HG03103 (cell line): Measurements from ENCODE around the gene FFAR1.
"Not testable (repeated sequence)": the region's sequence is repeated elsewhere in the genome, so short reads cannot be mapped to it uniquely, and the experiment has no call there.

Experiments used
- ATAC-seq: cut with Tn5 transposase; IDR thresholded peaks from one replicate; pipeline ENCODE4 v1.9.1; 2021; ENCODE audit warnings: low read depth; ENCODE audit not compliant: unreplicated experiment

FFAR1 gene

DNA sequence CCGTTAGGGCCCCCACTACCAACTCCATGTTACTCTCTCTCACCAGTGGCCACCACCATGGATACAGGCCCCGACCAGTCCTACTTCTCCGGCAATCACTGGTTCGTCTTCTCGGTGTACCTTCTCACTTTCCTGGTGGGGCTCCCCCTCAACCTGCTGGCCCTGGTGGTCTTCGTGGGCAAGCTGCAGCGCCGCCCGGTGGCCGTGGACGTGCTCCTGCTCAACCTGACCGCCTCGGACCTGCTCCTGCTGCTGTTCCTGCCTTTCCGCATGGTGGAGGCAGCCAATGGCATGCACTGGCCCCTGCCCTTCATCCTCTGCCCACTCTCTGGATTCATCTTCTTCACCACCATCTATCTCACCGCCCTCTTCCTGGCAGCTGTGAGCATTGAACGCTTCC lies 11.1 kb downstream of the FFAR1 start:
- ATAC-seq, result not testable (repeated sequence)

DNA sequence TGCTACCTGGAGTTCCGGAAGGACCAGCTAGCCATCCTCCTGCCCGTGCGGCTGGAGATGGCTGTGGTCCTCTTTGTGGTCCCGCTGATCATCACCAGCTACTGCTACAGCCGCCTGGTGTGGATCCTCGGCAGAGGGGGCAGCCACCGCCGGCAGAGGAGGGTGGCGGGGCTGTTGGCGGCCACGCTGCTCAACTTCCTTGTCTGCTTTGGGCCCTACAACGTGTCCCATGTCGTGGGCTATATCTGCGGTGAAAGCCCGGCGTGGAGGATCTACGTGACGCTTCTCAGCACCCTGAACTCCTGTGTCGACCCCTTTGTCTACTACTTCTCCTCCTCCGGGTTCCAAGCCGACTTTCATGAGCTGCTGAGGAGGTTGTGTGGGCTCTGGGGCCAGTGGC lies 11.7 kb downstream of the FFAR1 start:
- ATAC-seq, result not testable (repeated sequence)

DNA sequence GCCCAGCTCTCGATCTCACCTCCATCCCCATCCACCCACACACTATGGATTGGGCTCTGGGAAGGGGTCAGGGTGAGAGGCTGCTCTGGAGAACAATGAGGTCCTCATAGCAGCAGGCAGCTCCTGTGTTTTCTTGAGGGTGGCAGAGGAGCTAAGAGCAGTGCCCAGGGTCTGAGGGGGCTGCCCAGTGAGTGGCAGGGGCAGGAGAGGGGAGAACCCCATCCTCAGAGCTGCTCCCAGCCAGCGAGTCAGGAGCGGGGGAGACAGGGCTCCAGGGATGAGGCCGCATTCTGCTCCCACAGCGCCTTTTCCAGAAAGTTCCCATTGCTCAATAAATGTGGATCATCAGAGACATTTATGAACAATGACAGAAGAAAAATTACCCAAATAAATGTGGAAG lies 12.4 kb downstream of the FFAR1 start:
- not testable (repeated sequence) for ATAC-seq

- ATAC-seq, result no peak
These were observed 13.2 kb downstream of the FFAR1 start for GRCh38 chr19:35360880-35361420.

GRCh38 chr19:35362261-35363000 lies 14.7 kb downstream of the FFAR1 start:
- ATAC-seq, result no peak

DNA sequence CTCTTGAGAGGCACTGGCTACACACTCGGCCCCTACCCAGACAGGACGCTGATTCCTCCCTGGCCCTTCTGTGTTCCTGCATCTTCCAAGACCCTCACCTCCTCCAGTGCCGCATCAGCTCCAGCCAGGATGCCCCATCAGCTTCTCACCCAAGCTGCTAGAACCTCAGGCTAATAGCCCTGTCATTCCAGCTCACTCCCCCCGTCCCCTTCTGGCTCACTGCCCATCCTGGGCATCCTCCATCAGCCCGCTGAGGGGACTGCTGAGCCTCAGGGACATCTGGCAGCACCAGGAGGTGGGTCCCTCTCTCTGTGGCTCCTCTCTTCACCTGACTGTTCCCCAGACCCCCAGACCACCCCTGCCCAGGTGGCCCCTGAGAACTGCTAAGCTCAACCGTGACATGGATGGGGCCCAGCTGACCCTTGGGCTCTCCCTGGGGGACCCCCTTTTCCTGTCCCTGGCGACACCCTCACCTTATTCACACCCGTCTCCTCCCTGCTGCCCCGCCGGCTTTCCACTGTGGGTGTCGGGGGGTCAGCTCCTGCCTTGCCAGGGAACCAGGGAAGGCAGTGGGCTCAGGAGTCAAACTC lies 15.4 kb downstream of the FFAR1 start:
- ATAC-seq, result no peak

DNA sequence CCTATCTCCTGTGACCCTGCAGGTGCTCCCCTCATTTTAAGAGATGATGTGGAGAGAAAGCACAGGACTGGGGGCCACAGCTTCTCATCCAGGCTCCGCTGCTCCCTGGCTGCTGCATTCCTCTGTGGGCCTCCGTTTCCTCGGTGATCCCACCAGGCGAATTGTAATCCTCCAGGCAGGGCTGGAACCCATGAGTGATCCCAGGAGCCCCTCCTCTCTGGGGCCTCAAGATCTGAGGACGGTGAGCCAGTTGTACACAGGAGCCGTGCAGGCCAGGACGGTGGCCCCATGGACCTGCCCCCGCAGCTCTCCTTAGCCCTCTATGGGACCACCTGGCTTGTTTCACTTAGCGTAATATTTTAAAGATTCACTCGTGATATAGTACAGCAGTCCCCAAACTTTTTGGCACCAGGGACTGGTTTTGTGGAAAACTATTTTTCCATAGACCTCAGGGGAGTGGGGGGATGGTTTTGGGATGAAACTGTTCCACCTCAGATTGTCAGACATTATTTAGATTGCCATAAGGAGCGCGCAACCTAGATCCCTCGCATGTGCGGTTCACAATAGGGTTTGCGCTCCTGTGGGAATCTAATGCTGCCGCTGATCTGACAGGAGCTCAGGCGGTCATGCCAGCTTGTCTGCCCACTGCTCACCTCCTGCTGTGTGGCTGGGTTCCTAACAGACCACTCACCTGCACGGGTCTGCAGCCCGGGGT lies 16.2 kb downstream of the FFAR1 start:
- ATAC-seq, result no peak

- ATAC-seq, result no peak
These were observed 17.6 kb downstream of the FFAR1 start for GRCh38 chr19:35365303-35365702.

- no peak for ATAC-seq
These were observed 20.7 kb downstream of the FFAR1 start for GRCh38 chr19:35368378-35368777.

DNA sequence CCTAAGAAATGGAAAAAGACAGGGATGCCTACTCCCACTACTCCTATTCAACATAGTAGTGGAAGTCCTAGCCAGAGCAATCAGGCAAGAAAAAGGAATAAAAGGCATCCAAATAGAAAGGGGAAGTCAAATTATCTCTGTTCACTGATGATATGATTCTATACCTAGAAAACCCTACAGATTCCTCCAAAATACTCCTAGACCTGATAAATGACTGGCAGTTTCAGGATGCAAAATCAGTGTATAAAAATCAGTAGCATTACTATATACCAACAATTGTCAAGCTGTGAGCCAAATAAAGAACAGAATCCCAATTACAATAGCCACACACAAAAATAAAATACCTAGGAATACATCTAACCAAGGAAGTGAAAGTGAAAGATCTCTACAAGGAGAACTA lies 21.8 kb downstream of the FFAR1 start:
- no peak for ATAC-seq

DNA sequence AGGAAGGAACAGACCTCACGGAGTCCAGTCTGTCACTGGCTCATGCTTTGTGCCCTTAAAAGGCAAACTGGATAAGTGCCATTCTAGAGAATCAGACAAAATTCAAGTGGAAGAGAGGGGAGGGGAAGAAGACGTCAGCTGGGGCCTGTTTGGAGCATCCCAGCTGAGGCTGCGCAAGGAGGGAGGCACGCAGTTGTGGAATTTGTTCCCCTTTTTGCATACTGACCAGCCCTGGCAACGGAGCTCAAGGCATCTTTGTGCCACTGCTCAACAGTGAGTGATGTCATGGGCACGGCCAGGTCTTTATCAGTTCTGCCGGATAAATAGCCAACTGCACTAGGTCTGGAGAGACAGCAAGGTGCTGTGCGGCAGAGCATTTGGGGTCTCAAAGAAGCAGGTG lies 23.0 kb downstream of the FFAR1 start, which contains the start of gene GPR42:
TSS of gene GPR42 (plus strand) at position 347 of the 400 bp plus-strand sequence. CDS start 292 bp downstream, outside the sequence.
- ATAC-seq, result no peak

GRCh38 chr19:35373492-35373891 lies 25.8 kb downstream of the FFAR1 start:
- no peak for ATAC-seq

- ATAC-seq, result not testable (repeated sequence)
These were observed 26.3 kb downstream of the FFAR1 start for GRCh38 chr19:35374031-35374430.

DNA sequence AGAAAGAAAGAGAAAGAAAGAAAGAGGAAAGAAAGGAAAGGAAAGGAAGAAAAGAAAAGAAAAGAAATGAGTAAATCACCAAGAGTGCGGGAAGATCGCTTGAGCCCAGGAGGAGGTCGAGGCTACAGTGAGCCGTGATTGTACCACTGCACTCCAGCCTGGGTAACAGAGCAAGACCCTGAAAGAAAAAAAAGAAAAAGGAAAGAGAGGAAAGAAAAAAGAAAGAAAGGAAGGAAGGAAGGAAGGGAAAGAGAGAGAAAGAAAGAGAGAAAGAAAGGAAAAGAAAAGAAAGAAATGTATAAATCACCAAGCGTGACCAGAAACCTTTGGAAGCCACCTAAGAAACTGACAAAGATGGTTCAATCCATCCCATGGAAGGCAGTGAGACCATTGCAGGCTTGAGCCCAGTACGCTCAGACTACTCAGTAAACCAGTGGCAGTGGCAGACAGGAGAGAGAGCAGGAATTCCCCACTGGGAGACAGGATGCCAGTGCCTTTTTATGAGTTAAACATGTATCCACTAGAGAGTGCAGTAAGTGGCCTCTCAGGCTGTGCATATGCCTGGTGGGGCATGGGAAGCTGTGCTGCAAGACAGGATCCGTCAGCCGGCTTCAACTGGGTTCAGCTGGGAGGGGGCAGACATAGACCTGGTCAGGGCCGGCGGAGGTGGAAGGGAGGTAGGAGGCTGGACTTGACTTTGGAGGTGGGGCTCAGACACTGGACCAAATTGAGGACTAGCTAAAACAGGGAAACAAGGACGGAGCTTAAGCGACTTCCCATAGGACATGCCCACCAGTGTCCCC lies 28.0 kb downstream of the FFAR1 start:
- no peak for ATAC-seq

GRCh38 chr19:35377656-35378055 lies 30.0 kb downstream of the FFAR1 start:
- ATAC-seq, result no peak

GRCh38 chr19:35378356-35378755 lies 30.7 kb downstream of the FFAR1 start:
- ATAC-seq, result no peak

DNA sequence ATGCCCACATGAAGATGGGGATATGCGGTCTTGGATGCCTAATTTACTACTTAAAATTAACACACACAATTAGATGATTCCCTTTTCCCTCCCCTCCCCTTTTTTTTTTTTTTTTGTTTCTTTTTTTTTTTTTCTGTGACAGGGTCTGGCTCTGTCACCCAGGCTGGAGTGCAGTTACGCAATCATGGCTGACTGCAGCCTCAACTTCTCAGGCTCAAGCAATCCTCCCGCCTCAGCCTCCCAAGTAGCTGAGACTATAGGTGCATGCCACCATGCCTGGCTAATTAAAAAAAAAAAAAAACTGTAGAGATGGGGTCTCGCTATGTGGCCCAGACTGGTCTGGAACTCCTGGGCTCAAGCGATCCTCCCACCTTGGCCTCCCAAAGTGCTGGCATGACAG lies 31.8 kb downstream of the FFAR1 start:
- ATAC-seq, result not testable (repeated sequence)

GRCh38 chr19:35379992-35380391 lies 32.3 kb downstream of the FFAR1 start:
- ATAC-seq, result no peak

DNA sequence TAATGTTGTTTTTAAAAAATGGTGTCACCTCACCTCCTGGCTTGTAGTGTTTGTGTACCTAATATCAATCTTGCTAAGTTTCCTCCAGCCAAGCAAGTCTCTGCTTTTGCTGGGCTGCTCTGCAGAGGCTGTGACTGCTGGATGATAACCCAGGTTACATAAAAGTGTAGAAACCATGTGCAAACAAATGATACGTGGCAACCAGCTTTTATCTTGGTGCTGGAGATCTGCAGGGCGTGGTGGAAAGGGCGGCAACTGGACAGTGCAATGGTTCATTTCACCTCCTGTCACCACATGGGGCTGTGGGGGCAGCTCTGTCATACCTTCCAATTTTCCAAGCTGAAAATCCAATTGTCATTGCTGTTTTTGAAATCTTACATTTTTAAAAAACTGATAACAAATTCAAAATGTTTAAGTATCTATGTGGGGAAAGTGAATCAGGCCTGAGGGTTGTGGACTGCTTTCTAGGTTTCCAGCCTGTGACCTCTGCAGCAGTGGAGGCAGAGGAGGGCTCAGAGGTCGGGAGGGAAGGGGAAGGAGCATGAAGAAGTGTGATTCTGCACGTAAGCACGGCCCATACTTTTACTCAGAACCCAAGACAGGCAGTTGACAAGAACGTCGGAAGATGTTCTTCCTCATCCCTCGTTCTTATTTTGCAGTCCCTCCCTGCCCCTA lies 32.9 kb downstream of the FFAR1 start:
- ATAC-seq, result no peak

DNA sequence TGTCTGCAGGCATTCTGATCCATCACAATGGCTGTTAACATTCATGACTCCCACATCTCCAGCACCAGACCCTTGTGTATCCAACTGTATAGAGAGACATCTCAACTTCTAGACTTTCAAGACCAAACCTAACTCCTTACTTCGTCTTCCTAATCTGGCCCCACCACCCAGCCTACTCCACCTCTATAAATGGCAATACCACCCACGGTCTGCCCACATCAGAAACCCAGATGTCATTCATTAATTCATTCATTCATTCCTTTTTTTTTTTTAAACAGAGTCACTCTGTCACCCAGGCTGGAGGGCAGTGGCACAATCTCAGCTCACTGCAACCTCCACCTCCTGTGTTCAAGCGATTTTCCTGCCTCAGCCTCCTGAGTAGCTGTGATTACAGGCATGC lies 33.6 kb downstream of the FFAR1 start:
- ATAC-seq, result no peak
